NCI-H82 (cell line): ENCODE data around the gene SWAP70.
"Not testable (repeated sequence)": the region's sequence is repeated elsewhere in the genome, so short reads cannot be mapped to it uniquely, and the experiment has no call there.

Experiments used
- DNase-seq: peaks from one replicate; lab custom pipeline; 2025; lab: John Stamatoyannopoulos, UW

Gene SWAP70

GRCh38 chr11:9663699-9664275 is at the start of gene SWAP70:
TSS of gene SWAP70 (plus strand) at chr11:9664077. CDS start at chr11:9664180, 103 bp downstream.
- peak; percentile 81 for DNase-seq

GRCh38 chr11:9615031-9615451 is 48.8 kb upstream of the SWAP70 start:
- DNase-seq = no peak

GRCh38 chr11:9616042-9616675 is 47.7 kb upstream of the SWAP70 start:
- no peak for DNase-seq

GRCh38 chr11:9616858-9617257 is 47.0 kb upstream of the SWAP70 start:
- DNase-seq = no peak

- no peak for DNase-seq
These were observed 45.9 kb upstream of the SWAP70 start for GRCh38 chr11:9617940-9618339.

- no peak for DNase-seq
These were observed 44.9 kb upstream of the SWAP70 start for GRCh38 chr11:9619004-9619403.

GRCh38 chr11:9619971-9620370 is 43.9 kb upstream of the SWAP70 start:
- no peak for DNase-seq

GRCh38 chr11:9622353-9622752 is 41.5 kb upstream of the SWAP70 start:
- not testable (repeated sequence) for DNase-seq

- not testable (repeated sequence) for DNase-seq
These were observed 40.8 kb upstream of the SWAP70 start for GRCh38 chr11:9623053-9623452.

- no peak for DNase-seq
These were observed 39.4 kb upstream of the SWAP70 start for GRCh38 chr11:9624448-9624847.

GRCh38 chr11:9625162-9625561 is 38.7 kb upstream of the SWAP70 start:
- DNase-seq = no peak

- DNase-seq = no peak
These were observed 38.1 kb upstream of the SWAP70 start for GRCh38 chr11:9625728-9626127.

GRCh38 chr11:9626496-9627394 is 37.1 kb upstream of the SWAP70 start:
- DNase-seq = no peak

- no peak for DNase-seq
These were observed 34.8 kb upstream of the SWAP70 start for GRCh38 chr11:9629064-9629463.

- no peak for DNase-seq
These were observed 30.2 kb upstream of the SWAP70 start for GRCh38 chr11:9633679-9634078.

- DNase-seq = no peak
These were observed 27.2 kb upstream of the SWAP70 start for GRCh38 chr11:9636691-9637090.

- DNase-seq = no peak
These were observed 24.8 kb upstream of the SWAP70 start for GRCh38 chr11:9639099-9639498.

- no peak for DNase-seq
These were observed 23.9 kb upstream of the SWAP70 start for GRCh38 chr11:9639985-9640384.

- DNase-seq = no peak
These were observed 21.0 kb upstream of the SWAP70 start for GRCh38 chr11:9642894-9643293.

- no peak for DNase-seq
These were observed 20.1 kb upstream of the SWAP70 start for GRCh38 chr11:9643751-9644150.

GRCh38 chr11:9645881-9646280 is 18.0 kb upstream of the SWAP70 start:
- DNase-seq = no peak

- DNase-seq = no peak
These were observed 17.6 kb upstream of the SWAP70 start for GRCh38 chr11:9646324-9646723.

GRCh38 chr11:9651481-9651880 is 12.4 kb upstream of the SWAP70 start:
- no peak for DNase-seq
